HL-60/S4 treated with phorbol 12-myristate 13-acetate at 8.2 ng/mL for 4 days and 3 days (cell line): Measurements from ENCODE around the gene FOXO1.

Experiments
- in situ Hi-C: fragments of 300-500 bp; cut with MboI; formaldehyde crosslinking; loops from 2 replicates; pipeline ENCODE4 v1.15.0; 2022; ENCODE audit warnings: low sequenced_read_pairs

Gene FOXO1

GRCh38 chr13:40585911-40586471 lies 80.5 kb downstream of the FOXO1 start:
- in situ Hi-C loops = no loop called here

GRCh38 chr13:40583738-40584137 lies 82.7 kb downstream of the FOXO1 start:
- in situ Hi-C loops = no loop called here

GRCh38 chr13:40582531-40582930 lies 83.9 kb downstream of the FOXO1 start:
- in situ Hi-C loops = no loop called here

GRCh38 chr13:40581277-40581579 lies 85.2 kb downstream of the FOXO1 start:
- in situ Hi-C loops = no loop called here

GRCh38 chr13:40580566-40581276 lies 85.7 kb downstream of the FOXO1 start:
- in situ Hi-C loops = no loop called here

- in situ Hi-C loops = no loop called here
Observed at GRCh38 chr13:40579535-40579934, 86.9 kb downstream of the FOXO1 start.

GRCh38 chr13:40578055-40578454 lies 88.4 kb downstream of the FOXO1 start:
- in situ Hi-C loops = no loop called here

GRCh38 chr13:40576369-40576768 lies 90.1 kb downstream of the FOXO1 start:
- in situ Hi-C loops = no loop called here

GRCh38 chr13:40572961-40573360 lies 93.5 kb downstream of the FOXO1 start:
- in situ Hi-C loops = no loop called here

GRCh38 chr13:40571338-40571963 lies 95.0 kb downstream of the FOXO1 start:
- in situ Hi-C loops = no loop called here

- in situ Hi-C loops = no loop called here
Observed at GRCh38 chr13:40570930-40571329, 95.5 kb downstream of the FOXO1 start.

- in situ Hi-C loops = no loop called here
Observed at GRCh38 chr13:40569024-40569350, 97.5 kb downstream of the FOXO1 start.

GRCh38 chr13:40568246-40569023 lies 98.0 kb downstream of the FOXO1 start:
- in situ Hi-C loops = no loop called here

- in situ Hi-C loops = no loop called here
Observed at GRCh38 chr13:40566811-40567210, 99.6 kb downstream of the FOXO1 start.

GRCh38 chr13:40565282-40566148 lies 100.9 kb downstream of the FOXO1 start:
- in situ Hi-C loops = no loop called here

GRCh38 chr13:40564342-40565001 lies 102.0 kb downstream of the FOXO1 start:
- in situ Hi-C loops = no loop called here

GRCh38 chr13:40563350-40564125 lies 102.9 kb downstream of the FOXO1 start:
- in situ Hi-C loops = no loop called here

GRCh38 chr13:40562975-40563349 lies 103.5 kb downstream of the FOXO1 start:
- in situ Hi-C loops = no loop called here

- in situ Hi-C loops = no loop called here
Observed at GRCh38 chr13:40559915-40560314, 106.5 kb downstream of the FOXO1 start.

GRCh38 chr13:40558656-40559055 lies 107.8 kb downstream of the FOXO1 start:
- in situ Hi-C loops = no loop called here
